Choroid plexus epithelial cell (primary cell): ENCODE results near the gene HILPDA.

ENCODE experiments used
- DNase-seq: peaks from one replicate; pipeline ENCODE4 v3.0.0-alpha.2; 2010; ENCODE audit warnings: low read depth
- H3K4me3 ChIP-seq: 2 replicates; pipeline ENCODE4 v1.5.1; 2011; ENCODE audit warnings: low read depth, mild to moderate bottlenecking, control low read depth, low read length, moderate library complexity
- TF ChIP-seq, protein P1 (sequence below): conservative IDR thresholded peaks from 2 replicates; pipeline ENCODE4 v1.5.1; 2011; ENCODE audit warnings: low read depth, mild to moderate bottlenecking, control low read depth, inconsistent platforms, low read length, moderate library complexity

Gene HILPDA

DNA sequence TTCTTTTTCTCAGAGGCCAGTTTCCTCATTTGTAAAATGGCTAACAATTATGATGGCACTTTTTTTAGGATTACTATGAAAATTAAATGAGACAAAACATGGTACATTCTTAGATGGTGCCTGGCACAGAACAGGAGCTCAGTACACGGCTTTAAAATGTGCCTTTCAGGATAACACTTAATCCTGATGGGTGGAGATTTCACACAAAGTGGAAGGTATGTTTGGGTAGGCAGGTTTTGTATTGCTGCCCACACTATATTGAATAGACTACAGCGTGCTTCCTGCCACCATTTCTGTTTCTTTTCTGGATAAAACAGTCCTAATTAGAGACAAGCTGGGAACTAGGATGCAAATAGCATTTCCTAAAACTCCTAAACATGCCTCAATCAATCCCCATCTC lies 23.9 kb upstream of the HILPDA start:
- DNase-seq, result no peak
- H3K4me3 ChIP-seq, result no peak overlapping the region

DNA sequence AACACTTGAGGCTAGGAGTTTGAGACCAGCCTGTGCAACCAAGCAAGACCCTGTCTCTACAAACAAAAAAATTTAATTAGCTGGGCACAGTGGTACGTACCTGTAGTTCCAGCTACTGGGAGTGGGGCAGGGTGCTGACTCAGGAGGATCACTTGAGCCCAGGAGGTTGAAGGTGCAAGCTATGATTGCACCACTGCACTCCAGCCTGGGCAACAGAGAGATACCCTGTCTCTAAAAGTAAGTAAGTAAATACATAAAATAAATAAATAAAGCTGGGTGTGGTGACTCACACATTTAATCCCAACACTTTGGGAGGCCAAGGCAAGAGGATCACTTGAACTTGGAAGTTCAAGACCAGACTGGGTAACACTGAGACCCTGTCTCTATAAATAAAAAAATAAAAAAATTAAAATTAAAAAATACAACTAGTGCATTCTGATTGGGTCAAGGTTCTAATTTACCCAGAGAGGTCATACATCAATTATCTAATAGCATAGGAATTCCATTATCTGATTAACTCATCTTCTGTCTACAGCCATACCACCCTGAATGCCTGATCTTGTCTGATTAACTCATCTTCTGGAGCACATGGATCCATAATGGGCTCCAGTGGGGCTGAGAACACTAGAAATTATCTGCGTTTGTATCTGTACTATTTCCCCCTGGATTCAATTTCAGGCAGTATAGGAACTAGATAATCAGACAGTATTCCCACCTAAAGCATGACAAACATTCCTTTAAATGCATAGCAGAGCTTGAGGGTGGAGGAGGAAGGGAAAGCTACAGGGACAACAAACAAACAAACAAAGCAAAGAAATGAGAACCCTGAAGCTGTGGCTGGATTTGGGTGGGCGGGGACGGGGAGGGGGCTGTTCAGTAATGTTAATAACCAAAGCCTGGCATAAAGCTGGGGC lies 21.0 kb upstream of the HILPDA start:
- no peak overlapping the region for H3K4me3 ChIP-seq
- DNase-seq, result no peak
- TF ChIP-seq, protein P1, sequence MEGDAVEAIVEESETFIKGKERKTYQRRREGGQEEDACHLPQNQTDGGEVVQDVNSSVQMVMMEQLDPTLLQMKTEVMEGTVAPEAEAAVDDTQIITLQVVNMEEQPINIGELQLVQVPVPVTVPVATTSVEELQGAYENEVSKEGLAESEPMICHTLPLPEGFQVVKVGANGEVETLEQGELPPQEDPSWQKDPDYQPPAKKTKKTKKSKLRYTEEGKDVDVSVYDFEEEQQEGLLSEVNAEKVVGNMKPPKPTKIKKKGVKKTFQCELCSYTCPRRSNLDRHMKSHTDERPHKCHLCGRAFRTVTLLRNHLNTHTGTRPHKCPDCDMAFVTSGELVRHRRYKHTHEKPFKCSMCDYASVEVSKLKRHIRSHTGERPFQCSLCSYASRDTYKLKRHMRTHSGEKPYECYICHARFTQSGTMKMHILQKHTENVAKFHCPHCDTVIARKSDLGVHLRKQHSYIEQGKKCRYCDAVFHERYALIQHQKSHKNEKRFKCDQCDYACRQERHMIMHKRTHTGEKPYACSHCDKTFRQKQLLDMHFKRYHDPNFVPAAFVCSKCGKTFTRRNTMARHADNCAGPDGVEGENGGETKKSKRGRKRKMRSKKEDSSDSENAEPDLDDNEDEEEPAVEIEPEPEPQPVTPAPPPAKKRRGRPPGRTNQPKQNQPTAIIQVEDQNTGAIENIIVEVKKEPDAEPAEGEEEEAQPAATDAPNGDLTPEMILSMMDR, result no peak

More for the DNA sequence above, 23.9 kb upstream of the HILPDA start:
- TF ChIP-seq, protein P1, result no peak

DNA sequence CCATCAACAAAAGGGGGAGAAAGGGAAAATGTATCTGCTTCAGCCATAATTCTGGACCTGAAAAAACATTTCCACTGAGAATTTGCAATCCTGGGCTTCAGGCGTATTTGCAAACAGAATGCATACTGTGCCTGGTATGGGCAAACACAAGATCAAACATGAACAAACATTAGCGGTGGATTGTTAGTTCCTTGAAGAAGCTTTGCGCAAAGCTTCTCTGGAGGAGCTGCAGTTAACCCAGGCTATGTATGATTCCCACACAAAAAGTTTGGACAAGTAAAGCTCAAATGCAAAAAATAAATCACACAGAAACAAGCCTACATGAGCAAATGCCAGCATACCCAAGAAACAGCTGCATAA lies 20.4 kb upstream of the HILPDA start:
- TF ChIP-seq, protein P1, result no peak
- H3K4me3 ChIP-seq, result no peak overlapping the region

DNA sequence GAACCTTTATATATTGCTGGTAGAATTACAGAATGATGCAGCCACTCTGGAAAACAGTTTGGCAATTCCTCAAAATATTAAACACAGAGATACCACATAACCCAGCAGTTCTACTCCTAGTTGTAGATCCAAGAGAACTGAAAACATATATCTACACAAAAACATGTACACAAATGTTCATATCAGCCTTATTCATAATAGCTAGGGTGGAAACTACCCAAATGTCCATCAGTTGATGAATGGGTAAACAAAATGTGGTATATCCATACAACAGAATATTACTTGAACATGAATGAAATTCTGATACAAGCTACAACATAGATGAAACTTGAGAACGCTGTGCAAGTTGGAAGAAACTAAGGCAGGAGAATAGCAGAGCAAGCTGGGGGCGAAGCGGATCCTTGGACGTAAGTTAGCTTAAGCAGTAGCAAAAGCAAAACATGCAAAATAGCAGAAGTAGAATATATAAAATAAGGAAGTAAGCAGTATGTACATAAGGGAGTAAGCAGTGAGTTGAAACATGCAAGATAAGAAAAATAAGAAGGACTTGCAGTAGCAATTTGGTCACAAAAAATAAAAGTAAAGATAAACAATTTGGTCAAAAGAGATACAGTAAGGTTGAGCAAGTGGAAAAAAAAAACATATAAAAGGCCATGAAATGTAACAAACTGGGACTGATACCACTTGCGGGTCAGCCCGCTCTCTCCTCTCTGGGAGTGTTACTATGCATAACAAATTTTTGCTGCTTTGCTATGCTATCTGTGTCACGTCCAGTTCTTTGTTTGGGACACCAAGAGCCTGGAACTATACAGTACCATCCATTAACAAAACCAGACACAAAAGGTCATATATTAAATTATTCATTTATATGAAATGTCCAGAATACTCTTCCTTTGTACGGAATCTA lies 18.0 kb upstream of the HILPDA start:
- TF ChIP-seq, protein P1, result no peak
- H3K4me3 ChIP-seq, result no peak overlapping the region
- no peak for DNase-seq

More for the DNA sequence above, 20.4 kb upstream of the HILPDA start:
- DNase-seq, result peak; percentile 26

DNA sequence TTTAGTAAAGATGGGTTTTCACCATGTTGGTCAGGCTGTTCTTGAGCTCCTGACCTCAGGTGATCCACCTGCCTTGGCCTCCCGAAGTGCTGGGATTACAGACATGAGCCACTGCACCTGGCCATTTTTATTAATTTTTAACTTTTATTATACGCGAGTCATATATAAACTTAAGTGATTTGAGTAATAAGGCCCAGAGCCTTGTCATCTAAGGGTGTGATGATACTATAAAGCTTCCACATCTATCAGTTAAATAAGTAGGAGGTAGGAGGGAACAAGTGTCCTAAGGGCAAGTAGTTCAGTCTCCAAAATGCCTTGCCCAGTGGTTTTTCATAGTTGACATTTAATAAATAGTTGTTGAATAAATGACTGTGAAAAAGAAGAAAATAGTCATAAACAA lies 13.3 kb upstream of the HILPDA start:
- H3K4me3 ChIP-seq, result no peak overlapping the region
- DNase-seq, result no peak
- TF ChIP-seq, protein P1, result no peak

DNA sequence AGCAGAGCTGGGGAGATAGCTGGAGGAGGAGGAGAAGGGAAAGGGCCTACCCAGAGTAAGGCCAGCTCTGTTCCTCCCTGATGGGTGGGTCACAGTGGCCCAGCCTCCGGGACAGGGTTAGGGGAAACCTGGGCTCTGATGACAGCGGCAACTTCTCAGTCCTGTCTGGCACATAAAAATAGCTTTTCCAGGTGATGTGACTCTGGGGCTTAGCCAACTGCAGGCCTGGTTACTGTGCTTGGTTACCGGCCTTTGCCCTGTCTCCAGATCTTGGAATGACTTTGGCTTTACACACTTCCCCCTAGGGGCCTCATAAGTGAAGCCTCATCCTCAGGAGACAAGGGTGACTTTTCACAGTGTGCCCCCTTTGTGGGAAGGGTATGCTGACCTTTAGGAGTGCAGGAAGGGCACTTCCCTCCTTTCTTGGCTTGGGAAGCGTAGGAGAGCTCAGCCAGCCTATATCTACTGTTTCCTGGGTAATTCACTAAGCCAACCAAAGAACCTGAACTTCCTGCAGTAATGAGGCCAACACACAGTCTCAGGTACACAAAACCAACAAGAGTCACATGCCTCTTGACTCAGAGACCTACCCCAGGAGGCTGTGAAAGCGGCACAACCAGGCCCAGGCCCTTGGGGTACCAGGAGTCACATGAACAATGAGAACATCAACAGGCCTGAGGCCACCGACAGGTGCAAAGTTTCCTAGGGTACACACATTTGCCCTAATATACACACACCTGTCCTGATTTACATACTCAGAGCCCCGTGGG lies 11.7 kb upstream of the HILPDA start:
- no peak for DNase-seq
- H3K4me3 ChIP-seq, result no peak overlapping the region

More for the DNA sequence above, 11.7 kb upstream of the HILPDA start:
- TF ChIP-seq, protein P1, result no peak
